ENCODE results near the gene PAK1.

PAK1 gene

GRCh38 chr11:77359481-77359880 lies 114.4 kb downstream of the PAK1 start:
- DNase-seq, result no peak

GRCh38 chr11:77353131-77353530 lies 120.8 kb downstream of the PAK1 start:
- DNase-seq, result no peak

GRCh38 chr11:77351281-77351886 lies 122.5 kb downstream of the PAK1 start:
- DNase-seq, result no peak

- DNase-seq, result no peak
Observed at GRCh38 chr11:77347948-77348347, 125.9 kb downstream of the PAK1 start.

- DNase-seq, result no peak
Observed at GRCh38 chr11:77346906-77347603, 126.8 kb downstream of the PAK1 start.

GRCh38 chr11:77345621-77346020 lies 128.3 kb downstream of the PAK1 start:
- DNase-seq, result no peak

GRCh38 chr11:77340501-77340900 lies 133.4 kb downstream of the PAK1 start:
- no peak for DNase-seq

- DNase-seq, result no peak
Observed at GRCh38 chr11:77332259-77332658, 141.6 kb downstream of the PAK1 start.

- DNase-seq, result peak; percentile 30
Observed at GRCh38 chr11:77325159-77325558, 148.7 kb downstream of the PAK1 start.

- DNase-seq, result peak; percentile 15
Observed at GRCh38 chr11:77324508-77324907, 149.4 kb downstream of the PAK1 start.

GRCh38 chr11:77322926-77323590 lies 150.8 kb downstream of the PAK1 start:
- no peak for DNase-seq

GRCh38 chr11:77322506-77322905 lies 151.4 kb downstream of the PAK1 start:
- no peak for DNase-seq

- DNase-seq, result no peak
Observed at GRCh38 chr11:77320351-77320750, 153.5 kb downstream of the PAK1 start.

- DNase-seq, result no peak
Observed at GRCh38 chr11:77318600-77318999, 155.3 kb downstream of the PAK1 start.

GRCh38 chr11:77316733-77317342 lies 157.1 kb downstream of the PAK1 start:
- DNase-seq, result no peak

- no peak for DNase-seq
Observed at GRCh38 chr11:77312107-77312506, 161.8 kb downstream of the PAK1 start.

- no peak for DNase-seq
Observed at GRCh38 chr11:77311701-77312100, 162.2 kb downstream of the PAK1 start.

GRCh38 chr11:77310721-77311120 lies 163.2 kb downstream of the PAK1 start:
- no peak for DNase-seq

- no peak for DNase-seq
Observed at GRCh38 chr11:77309401-77310085, 164.4 kb downstream of the PAK1 start.

- peak; percentile 5 for DNase-seq
Observed at GRCh38 chr11:77308838-77309237, 165.1 kb downstream of the PAK1 start.

- DNase-seq, result no peak
Observed at GRCh38 chr11:77303328-77303727, 170.6 kb downstream of the PAK1 start.

- no peak for DNase-seq
Observed at GRCh38 chr11:77302752-77303151, 171.1 kb downstream of the PAK1 start.

- DNase-seq, result no peak
Observed at GRCh38 chr11:77301510-77301909, 172.4 kb downstream of the PAK1 start, which contains the start of gene GDPD4. GDPD4 (minus strand) TSS chr11:77301686; CDS start chr11:77285137, 16,549 bp downstream.
